K562 (cell line): ENCODE data around the gene POMGNT1. TPM values are rescaled to one million over a fixed set of nuclear protein-coding genes. Genes with fewer than 3 reads are reported as not detected.

Experiments used
- CBX3 ChIP-seq, 2 experiments: IDR thresholded peaks; 1 replicate in 1 of 2; 2 replicates in 1 of 2; pipeline ENCODE4 v1.6.1; 2012; ENCODE audit warnings: inconsistent platforms in 2 of 2, low read length in 2 of 2, borderline replicate concordance in 1 of 2, control low read depth in 1 of 2
- CREM ChIP-seq: IDR thresholded peaks from 2 replicates; pipeline ENCODE4 v1.6.1; 2014; ENCODE audit warnings: antibody characterized with exemption, low read depth
- FOS ChIP-seq: IDR thresholded peaks from 3 replicates; pipeline ENCODE4 v1.6.1; 2011; ENCODE audit not compliant: insufficient read length; ENCODE audit errors: extremely low read depth
- IRF2 ChIP-seq: sonication (generic); formaldehyde crosslinking; IDR thresholded peaks from 2 replicates; pipeline ENCODE4 v1.8.1; 2022; ENCODE audit warnings: mild to moderate bottlenecking, missing genetic modification reagents
- KAT2B ChIP-seq: IDR thresholded peaks from one replicate; pipeline ENCODE4 v1.6.1; 2012; ENCODE audit warnings: low read depth, mild to moderate bottlenecking, control low read depth, inconsistent platforms, low read length, moderate library complexity
- KHSRP ChIP-seq: fragments of 450-650 bp; IDR thresholded peaks from 2 replicates; pipeline ENCODE4 v1.6.1; 2017
- L3MBTL2 ChIP-seq: fragments of 450-650 bp; IDR thresholded peaks from 2 replicates; pipeline ENCODE4 v1.6.1; 2016; ENCODE audit warnings: mild to moderate bottlenecking, moderate library complexity
- NFRKB ChIP-seq: fragments of 450-650 bp; IDR thresholded peaks from 2 replicates; pipeline ENCODE4 v1.6.1; 2016; ENCODE audit warnings: low read depth
- RAD21 ChIP-seq, 2 experiments: fragments of 250-450 bp in 1 of 2; fragments of 450-650 bp in 1 of 2; sonication (Bioruptor Pico) in 1 of 2; formaldehyde crosslinking in 1 of 2; IDR thresholded peaks in 1 of 2; conservative IDR thresholded peaks in 1 of 2; 2 replicates each; pipeline versions ENCODE4 v1.4.0 to v1.8.0; 2020 to 2022; ENCODE audit warnings: mild to moderate bottlenecking in 2 of 2, moderate library complexity in 1 of 2
- RBBP5 ChIP-seq: fragments of 200-600 bp; sonication (generic); IDR thresholded peaks from 2 replicates; pipeline ENCODE4 v1.6.1; 2012; ENCODE audit warnings: borderline replicate concordance, mild to moderate bottlenecking, low read length, control low read depth, inconsistent platforms; ENCODE audit not compliant: insufficient read depth, poor library complexity, severe bottlenecking
- RFX7 ChIP-seq: fragments of 250-450 bp; sonication (Bioruptor Pico); IDR thresholded peaks from 2 replicates; pipeline ENCODE4 v1.5.1; 2021; ENCODE audit warnings: mild to moderate bottlenecking
- SAFB ChIP-seq: fragments of 200-400 bp; formaldehyde crosslinking; IDR thresholded peaks from 2 replicates; pipeline ENCODE4 v1.6.1; 2017; ENCODE audit warnings: low read depth, low read length, borderline replicate concordance
- SRSF7 ChIP-seq: fragments of 200-400 bp; formaldehyde crosslinking; optimal IDR thresholded peaks from 2 replicates; pipeline ENCODE3; 2017; ENCODE audit warnings: mild to moderate bottlenecking, low read depth, low read length
- TAL1 ChIP-seq: fragments of 450-650 bp; IDR thresholded peaks from 2 replicates; pipeline ENCODE4 v1.6.1; 2016; ENCODE audit warnings: mild to moderate bottlenecking
- ZFX ChIP-seq: sonication (generic); formaldehyde crosslinking; IDR thresholded peaks from 2 replicates; pipeline ENCODE4 v1.8.0; 2022; ENCODE audit warnings: mild to moderate bottlenecking, missing genetic modification reagents, moderate library complexity
- ZNF121 ChIP-seq: sonication (generic); formaldehyde crosslinking; conservative IDR thresholded peaks from 2 replicates; pipeline ENCODE4 v1.8.0; 2022; ENCODE audit warnings: missing genetic modification reagents
- ZNF24 ChIP-seq: fragments of 450-650 bp; IDR thresholded peaks from 2 replicates; pipeline ENCODE4 v1.6.1; 2016
- ZNF445 ChIP-seq: fragments of 250-450 bp; sonication (Bioruptor Pico); IDR thresholded peaks from 2 replicates; pipeline ENCODE4 v1.4.0; 2020; ENCODE audit warnings: low read depth, mild to moderate bottlenecking, moderate library complexity
- ZNF589 ChIP-seq: fragments of 200-800 bp; sonication (Bioruptor generic); IDR thresholded peaks from 2 replicates; pipeline ENCODE4 v1.6.1; 2016; ENCODE audit warnings: low read depth, missing genetic modification characterization, missing compliant biosample characterization
- polyA plus RNA-seq, 8 experiments: library from polyadenylated mRNA; depleted of rRNA in 4 of 8; stranded (reverse) in 5 of 8; unstranded in 3 of 8; fragments of >200 nt; fragmentation: Nextera tagmentation in 2 of 8; fragmentation: Illumina TruSeq in 1 of 8; extraction: Ambion mirVana in 2 of 8; extraction: Trizol in 1 of 8; gene quantifications; 2 replicates each; pipeline versions ENCODE4 v1.2.1 to v1.2.3, GENCODE V29; 2011 to 2014; ENCODE audit warnings: inconsistent platforms in 1 of 8, missing spikeins in 1 of 8
- total RNA-seq, 7 experiments: library from RNA; depleted of rRNA in 6 of 7; stranded (reverse); fragments of >200 nt in 6 of 7; fragmentation: Illumina TruSeq in 2 of 7; extraction: Trizol in 2 of 7; gene quantifications; 2 replicates each; pipeline versions ENCODE4 v1.2.1 to v1.2.3, GENCODE V29; 2011 to 2021; ENCODE audit warnings: low replicate concordance in 1 of 7
- TF ChIP-seq, protein P1 (sequence below), 2 experiments: fragments of 450-650 bp; IDR thresholded peaks; 2 replicates each; pipeline ENCODE4 v1.6.1; 2016; ENCODE audit warnings: mild to moderate bottlenecking in 2 of 2, borderline replicate concordance in 1 of 2, low read depth in 1 of 2, moderate library complexity in 1 of 2
- TF ChIP-seq, protein P2 (sequence below): sonication (generic); formaldehyde crosslinking; IDR thresholded peaks from 2 replicates; pipeline ENCODE4 v1.8.1; 2023; ENCODE audit warnings: mild to moderate bottlenecking, missing genetic modification reagents, moderate library complexity

The POMGNT1 gene
- total and polyA plus RNA-seq, 9 of the 15 experiments (the other 6 are each of a cell fraction or from before 2014, with no cell fraction given), result 14.1 to 58.9 (median 37.8) TPM

DNA sequence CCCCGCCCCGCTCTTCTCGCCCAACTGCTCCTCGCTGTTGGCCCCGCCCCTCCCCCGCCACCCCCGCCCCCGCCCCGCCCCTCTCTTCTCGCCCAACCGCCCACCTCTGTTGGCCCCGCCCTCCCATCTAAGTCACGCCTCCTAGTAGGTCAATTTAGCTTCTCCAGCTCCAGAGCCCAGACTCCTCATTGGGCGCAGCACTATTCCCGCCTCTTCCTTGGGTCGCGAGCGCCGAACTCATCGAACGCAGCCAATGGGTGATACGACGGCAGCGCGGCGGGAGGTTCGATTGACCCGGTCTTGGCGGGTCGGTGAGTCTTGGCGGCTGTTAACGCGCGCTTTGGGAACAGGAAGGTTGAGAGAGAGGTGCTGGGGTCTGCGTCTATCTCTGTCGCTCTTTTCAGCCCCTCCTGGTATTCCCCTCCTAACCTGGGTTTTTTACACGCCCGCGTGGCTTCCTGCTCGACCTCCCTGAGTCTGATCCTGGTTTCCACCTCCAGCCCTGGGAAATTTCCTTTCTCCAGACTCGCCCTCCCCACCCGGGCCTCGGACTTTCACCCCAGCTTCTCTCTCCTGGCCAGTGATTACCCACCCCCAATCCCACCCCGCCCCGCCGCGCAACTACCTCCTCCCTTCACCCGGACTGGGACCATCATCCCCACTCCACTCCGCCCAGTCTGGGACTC lies 49.3 kb upstream of the POMGNT1 start, which contains the start of gene RAD54L (continued):
- TF ChIP-seq CBX3 (IDR thresholded peaks at IDR 0.05; ENCODE audit: borderline replicate concordance in 1 of 2, low read length in 2 of 2) (peak in 1 of 2 experiments; percentile 35; a peak in 1 of 3 replicates), L3MBTL2 (peak; percentile 89), TAL1 (no peak), NFRKB (peak; percentile 43; the same call in 1 of the 2 replicates), ZNF24 (no peak), SRSF7 (no peak), IRF2 (CRISPR knock-in tag) (no peak), KAT2B (no peak), FOS (peak; percentile 91), RAD21 (CRISPR knock-in tag; conservative IDR thresholded peaks at IDR 0.05 in 1 of 2, IDR thresholded peaks at IDR 0.05 in 1 of 2) (no peak), SAFB (no peak), RFX7 (no peak), ZNF121 (CRISPR knock-in tag) (no peak), CREM (peak; percentile 92), ZNF445 (CRISPR knock-in tag) (no peak), KHSRP (no peak), ZNF589 (CRISPR knock-in tag) (no peak), ZFX (CRISPR knock-in tag) (no peak), RBBP5 (peak; percentile 53)
- TF ChIP-seq, protein P1, sequence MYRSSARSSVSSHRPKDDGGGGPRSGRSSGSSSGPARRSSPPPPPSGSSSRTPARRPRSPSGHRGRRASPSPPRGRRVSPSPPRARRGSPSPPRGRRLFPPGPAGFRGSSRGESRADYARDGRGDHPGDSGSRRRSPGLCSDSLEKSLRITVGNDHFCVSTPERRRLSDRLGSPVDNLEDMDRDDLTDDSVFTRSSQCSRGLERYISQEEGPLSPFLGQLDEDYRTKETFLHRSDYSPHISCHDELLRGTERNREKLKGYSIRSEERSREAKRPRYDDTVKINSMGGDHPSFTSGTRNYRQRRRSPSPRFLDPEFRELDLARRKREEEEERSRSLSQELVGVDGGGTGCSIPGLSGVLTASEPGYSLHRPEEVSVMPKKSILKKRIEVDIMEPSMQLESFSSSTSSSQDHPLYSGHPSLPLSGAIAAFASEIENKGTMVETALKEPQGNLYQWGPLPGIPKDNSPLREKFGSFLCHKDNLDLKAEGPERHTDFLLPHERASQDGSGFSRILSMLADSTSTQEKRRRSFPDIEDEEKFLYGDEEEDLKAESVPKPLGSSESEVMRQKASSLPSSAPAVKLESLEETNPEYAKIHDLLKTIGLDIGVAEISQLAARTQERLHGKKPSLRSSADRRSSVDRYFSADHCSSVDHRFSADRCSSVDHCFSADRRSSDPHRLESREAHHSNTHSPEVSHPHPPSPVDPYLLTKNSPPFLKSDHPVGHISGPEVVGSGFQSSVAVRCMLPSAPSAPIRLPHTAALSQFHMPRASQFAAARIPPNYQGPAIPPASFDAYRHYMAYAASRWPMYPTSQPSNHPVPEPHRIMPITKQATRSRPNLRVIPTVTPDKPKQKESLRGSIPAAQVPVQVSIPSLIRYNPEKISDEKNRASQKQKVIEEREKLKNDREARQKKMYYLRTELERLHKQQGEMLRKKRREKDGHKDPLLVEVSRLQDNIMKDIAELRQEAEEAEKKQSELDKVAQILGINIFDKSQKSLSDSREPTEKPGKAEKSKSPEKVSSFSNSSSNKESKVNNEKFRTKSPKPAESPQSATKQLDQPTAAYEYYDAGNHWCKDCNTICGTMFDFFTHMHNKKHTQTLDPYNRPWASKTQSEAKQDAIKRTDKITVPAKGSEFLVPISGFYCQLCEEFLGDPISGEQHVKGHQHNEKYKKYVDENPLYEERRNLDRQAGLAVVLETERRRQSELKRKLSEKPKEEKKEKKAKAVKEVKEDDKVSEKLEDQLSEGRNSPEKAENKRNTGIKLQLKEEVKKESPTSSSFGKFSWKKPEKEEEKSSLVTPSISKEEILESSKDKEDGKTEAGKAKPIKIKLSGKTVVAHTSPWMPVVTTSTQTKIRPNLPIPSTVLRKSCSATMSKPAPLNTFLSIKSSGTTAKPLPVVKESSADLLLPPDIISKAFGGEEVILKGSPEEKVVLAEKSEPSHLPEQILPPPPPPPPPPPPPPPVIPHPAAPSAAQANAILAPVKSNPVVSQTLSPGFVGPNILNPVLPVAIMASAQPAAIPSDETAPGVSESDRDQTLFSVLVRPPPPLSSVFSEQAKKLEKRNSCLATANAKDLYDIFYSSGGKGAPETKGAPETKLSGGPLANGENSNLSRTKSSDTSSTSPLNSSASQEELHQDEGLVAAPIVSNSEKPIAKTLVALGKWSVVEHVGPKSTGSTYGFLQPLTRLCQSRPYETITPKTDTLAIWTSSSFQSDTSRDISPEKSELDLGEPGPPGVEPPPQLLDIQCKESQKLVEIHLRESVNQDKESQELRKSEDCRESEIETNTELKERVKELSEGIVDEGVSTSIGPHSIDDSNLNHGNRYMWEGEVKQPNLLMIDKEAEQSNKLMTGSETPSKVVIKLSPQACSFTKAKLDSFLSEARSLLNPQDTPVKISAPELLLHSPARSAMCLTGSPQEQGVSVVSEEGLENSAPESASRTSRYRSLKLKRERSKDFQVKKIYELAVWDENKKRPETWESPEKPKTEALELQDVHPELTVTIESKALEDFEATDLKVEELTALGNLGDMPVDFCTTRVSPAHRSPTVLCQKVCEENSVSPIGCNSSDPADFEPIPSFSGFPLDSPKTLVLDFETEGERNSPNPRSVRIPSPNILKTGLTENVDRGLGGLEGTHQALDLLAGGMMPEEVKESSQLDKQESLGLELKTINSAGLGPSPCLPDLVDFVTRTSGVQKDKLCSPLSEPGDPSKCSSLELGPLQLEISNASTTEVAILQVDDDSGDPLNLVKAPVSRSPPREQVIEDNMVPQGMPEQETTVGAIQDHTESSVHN (IDR thresholded peaks at IDR 0.05; ENCODE audit: borderline replicate concordance in 1 of 2, low read depth in 1 of 2), result no peak
- TF ChIP-seq, protein P2, sequence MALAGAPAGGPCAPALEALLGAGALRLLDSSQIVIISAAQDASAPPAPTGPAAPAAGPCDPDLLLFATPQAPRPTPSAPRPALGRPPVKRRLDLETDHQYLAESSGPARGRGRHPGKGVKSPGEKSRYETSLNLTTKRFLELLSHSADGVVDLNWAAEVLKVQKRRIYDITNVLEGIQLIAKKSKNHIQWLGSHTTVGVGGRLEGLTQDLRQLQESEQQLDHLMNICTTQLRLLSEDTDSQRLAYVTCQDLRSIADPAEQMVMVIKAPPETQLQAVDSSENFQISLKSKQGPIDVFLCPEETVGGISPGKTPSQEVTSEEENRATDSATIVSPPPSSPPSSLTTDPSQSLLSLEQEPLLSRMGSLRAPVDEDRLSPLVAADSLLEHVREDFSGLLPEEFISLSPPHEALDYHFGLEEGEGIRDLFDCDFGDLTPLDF (CRISPR knock-in tag), result peak; percentile 98
